Fibroblast of lung (primary cell): ENCODE measurements around the gene KIF1B.

Experiments
- EZH2 ChIP-seq: IDR thresholded peaks from 2 replicates; pipeline ENCODE4 v1.5.1; 2012; ENCODE audit warnings: low read length, control low read depth, mild to moderate bottlenecking; ENCODE audit errors: missing control alignments
- TF ChIP-seq, protein P1 (sequence below), 2 donors: IDR thresholded peaks in 1 of 2; conservative IDR thresholded peaks in 1 of 2; 1 replicate in 1 of 2; 2 replicates in 1 of 2; pipeline ENCODE4 v1.5.1; 2011 to 2012; ENCODE audit warnings: low read length in 2 of 2, control low read depth in 1 of 2, inconsistent platforms in 1 of 2, low read depth in 1 of 2, mild to moderate bottlenecking in 1 of 2

DNA sequence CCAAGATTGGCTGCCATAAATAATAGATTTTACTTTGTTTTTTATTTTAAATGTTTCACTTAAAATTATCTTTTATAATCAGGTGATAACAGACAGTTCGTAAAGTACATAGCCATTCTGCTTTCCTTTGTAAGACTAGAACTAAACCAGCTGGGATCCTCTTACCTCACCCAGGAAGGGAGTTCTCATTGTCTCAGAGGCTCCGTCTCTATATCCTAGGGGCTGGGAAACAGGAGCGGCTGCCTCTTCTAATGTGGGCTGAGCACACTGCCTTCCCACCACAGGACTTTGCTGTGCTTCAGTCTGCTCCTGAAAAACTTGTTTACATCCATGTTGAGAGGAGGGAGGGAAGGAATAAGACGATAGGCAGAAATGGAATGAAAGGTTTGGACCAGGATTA, 142.9 kb downstream of the KIF1B start:
- TF ChIP-seq, protein P1, sequence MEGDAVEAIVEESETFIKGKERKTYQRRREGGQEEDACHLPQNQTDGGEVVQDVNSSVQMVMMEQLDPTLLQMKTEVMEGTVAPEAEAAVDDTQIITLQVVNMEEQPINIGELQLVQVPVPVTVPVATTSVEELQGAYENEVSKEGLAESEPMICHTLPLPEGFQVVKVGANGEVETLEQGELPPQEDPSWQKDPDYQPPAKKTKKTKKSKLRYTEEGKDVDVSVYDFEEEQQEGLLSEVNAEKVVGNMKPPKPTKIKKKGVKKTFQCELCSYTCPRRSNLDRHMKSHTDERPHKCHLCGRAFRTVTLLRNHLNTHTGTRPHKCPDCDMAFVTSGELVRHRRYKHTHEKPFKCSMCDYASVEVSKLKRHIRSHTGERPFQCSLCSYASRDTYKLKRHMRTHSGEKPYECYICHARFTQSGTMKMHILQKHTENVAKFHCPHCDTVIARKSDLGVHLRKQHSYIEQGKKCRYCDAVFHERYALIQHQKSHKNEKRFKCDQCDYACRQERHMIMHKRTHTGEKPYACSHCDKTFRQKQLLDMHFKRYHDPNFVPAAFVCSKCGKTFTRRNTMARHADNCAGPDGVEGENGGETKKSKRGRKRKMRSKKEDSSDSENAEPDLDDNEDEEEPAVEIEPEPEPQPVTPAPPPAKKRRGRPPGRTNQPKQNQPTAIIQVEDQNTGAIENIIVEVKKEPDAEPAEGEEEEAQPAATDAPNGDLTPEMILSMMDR (conservative IDR thresholded peaks at IDR 0.05 in 1 of 2, IDR thresholded peaks at IDR 0.05 in 1 of 2; ENCODE audit: low read depth in 1 of 2, low read length in 2 of 2) = no peak
- TF ChIP-seq EZH2 = no peak
